Anterior cingulate cortex (tissue), 58 donors: Measurements from ENCODE around the gene HECW1.
"Not testable (repeated sequence)": the region's sequence is repeated elsewhere in the genome, so short reads cannot be mapped to it uniquely, and the experiment has no call there.

ENCODE experiments used
- DNase-seq, 58 donors: peaks; one replicate each; lab custom pipeline; 2025; lab: John Stamatoyannopoulos, UW

The HECW1 gene

DNA sequence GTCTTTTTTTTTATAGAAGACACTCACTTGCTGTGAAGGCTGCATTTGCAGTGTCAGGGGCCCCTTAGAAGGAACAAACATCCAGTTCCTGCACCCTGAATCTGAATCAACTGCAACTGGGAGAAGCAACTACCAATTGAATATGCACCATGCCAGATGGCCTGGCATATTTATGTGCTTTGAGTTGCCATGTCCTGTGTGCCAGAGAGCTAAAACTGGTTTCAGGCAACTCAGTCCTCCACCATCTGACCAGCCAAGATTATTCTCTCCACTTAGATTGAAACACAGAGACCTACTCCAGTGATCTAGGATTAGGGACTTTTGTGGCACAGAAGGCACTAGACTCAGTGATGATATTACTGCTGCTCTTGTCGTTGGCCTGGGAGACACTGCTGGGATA is 225.4 kb downstream of the HECW1 start:
- peak in 2 of 58 donors; percentile 19 to 35 for DNase-seq

DNA sequence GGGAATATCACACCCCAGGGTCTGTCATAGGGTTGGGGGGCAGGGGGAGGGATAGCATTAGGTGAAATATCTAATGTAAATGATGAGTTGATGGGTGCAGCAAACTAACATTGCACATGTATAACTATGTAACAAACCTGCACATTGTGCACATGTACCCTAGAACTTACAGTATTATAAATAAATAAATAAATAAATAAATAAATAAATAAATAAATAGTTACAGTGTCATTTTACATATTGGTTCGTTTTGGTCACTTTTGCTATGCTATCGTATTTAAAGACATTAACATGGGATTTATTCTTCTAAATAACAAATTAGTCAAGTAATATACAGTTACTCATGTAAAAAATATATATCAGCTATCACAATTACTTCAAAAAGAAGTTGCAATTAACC is 228.7 kb downstream of the HECW1 start:
- DNase-seq, result no peak

- not testable (repeated sequence) for DNase-seq
These were observed 231.0 kb downstream of the HECW1 start for GRCh38 chr7:43343417-43343816.

DNA sequence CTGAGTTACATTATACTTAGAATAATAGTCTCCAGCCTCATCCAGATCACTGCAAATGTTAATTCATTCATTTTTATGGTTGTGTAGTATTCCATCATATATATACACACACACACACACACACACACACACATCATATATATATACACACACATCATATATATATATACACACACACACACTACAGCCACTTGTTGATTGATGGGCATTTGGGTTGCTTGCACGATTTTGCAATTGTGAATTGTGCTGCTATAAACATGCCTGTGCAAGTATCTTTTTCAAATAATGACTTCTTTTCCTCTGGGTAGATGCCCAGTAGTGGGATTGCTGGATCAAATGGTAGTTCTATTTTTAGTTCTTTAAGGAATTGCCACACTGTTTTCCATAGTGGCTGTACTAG is 233.2 kb downstream of the HECW1 start:
- DNase-seq, result not testable (repeated sequence)

DNA sequence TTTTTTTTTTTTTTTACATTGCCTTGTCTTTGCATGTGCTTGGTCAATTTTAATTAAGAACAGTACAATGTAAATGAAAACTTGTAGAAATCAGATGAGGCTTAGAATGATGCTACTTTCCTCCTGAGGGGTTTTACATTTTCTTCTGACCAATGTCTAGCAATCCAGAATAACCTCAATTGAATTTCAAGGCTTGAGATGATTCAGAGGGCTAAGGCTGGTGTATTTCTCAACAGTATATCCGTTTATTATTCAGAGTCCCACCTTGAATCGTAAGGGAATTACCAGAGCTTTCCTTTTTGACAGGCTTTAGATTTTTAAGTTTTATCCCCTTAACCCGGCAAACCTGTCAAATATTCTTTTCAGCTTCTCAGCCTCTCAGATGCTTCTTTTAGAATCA is 239.2 kb downstream of the HECW1 start:
- no peak for DNase-seq

- DNase-seq, result no peak
These were observed 241.5 kb downstream of the HECW1 start for GRCh38 chr7:43353902-43354301.

DNA sequence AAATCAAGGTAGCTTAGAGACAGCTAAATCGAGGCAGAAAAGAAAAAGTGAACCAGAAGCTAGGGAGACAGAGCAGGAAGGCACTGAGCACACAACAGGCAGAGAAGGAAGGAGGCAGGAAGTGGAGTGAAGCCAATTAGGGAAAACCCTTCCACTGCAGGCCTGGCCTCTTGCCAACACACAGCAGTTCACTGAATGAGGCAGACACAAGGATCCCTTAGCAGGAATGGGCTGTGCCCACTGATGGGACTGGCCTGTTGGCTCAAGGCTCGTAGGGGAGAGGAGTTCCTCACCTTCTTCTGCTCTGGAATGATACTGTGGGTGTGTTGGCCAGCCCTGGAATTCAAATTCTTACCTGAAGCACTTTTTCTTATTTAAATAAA is 250.2 kb downstream of the HECW1 start:
- peak in 4 of 58 donors; percentile 3 to 16 (median 6) for DNase-seq

DNA sequence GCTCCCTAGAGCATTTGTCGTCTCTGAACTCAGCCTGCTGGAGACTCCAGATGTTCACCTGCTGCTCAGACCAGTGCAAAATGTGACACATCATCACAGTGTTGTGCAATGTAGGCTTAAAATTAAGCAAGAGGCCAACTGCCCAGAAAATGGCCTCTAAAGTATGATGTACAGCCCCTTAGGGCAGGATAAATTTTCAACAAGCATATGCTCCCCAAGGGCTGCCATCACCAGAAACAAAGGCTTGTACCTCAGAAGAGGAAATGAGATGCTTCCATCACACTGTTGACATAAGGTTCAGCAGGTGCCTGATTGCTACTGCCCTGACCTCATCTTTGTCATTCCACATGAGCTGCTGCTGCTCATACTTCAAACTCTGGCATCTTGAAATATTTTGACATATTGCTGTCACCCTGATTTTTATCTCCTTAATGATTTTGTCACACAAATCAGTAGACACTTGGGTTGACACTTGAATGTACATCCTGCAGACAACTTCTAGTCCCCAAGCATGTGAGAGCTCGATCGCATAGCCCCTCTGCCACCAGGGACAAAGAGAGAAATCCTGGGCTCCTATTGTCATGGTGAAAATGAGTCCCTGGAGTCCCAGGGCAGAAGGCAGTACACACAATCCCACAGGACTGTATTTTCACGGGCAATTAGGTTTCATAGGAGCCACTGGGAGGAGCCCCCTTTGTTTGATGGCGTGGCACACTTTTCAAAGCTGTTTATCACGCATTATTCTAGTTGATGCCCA is 250.8 kb downstream of the HECW1 start:
- DNase-seq, result no peak

DNA sequence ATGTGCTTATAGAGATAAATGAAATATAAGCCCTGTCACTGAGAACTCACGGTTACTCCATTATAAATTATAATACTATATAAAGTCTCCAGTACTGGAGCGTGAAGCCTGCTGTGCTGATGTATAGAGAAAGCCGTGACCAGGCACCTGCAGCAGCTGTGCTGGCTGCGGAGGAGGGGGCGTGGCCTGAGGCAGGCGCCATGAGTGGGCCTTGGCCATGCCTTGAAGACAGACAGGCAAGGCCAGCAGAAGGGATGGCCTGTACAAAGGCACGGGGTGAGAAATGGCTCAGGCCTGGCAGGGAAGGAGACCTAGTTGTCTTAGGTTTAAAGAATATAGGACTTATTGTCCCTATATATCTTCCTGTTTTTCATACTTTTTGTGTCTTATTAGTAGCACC is 251.9 kb downstream of the HECW1 start:
- no peak for DNase-seq

DNA sequence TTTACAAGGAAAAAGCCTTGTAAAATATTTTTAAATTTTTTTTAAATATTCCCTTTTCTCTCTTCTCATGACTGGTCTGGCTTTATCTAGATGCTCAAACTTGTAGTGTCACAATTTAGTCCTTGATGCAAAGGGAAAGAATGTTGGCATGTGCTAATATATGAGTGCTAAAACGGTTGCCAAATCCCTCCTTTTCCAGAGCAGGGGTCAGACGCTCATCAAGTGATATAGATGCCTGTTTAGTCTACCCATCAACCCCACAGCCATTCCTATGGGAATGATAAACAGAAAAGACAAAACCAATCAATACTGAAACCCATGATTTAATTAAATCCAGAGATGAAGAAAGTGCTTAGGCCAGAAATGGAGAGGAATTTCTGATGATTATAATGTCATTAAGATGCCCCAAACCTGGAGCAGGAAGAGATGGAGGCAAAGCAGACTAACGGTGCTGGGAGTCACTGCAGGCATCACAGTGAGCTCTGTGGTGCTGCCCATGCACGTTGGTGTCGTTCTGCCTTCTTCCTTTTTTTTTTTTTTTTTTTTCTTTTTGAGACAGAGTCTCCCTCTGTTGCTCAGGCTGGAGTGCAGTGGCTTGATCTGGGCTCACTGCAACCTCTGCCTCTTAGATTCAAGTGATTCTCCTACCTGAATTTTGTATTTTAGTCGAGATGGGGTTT is 260.4 kb downstream of the HECW1 start:
- DNase-seq, result no peak

DNA sequence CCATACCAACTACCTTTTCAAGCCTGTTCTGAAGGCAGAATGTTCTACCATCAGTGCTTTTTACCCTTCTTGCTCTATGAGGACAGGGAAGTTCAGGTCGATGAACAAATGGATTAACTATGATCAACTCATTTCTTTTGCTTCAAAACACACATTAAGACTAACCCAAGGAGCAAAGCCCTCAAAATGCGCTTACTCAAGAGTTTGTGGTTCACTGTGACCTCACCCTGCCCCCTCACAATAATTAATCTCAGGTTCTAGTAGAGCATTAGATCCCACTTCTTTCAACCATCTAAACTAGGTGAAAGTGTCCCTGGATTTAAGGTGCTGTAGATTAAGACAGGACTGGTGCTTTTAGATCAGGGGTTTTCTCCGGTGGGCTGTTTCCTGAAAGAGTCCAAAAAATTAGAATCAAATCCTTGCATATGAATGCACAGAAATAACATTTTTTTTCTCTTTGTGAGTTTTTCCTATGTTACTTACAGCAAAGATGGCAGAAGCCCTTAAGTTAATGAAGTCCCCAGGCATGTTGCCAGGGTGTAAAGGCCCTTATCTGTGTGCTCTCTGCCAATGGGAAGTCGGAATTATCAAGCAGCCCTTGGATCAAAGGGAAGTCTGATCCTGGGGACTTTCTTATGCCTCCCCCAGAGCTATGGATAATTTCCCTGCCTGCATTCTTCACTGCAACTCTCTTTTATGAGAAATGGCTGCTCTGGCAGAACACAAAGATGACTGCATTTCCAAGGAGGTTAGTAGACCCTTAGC is 264.9 kb downstream of the HECW1 start:
- DNase-seq, result no peak

DNA sequence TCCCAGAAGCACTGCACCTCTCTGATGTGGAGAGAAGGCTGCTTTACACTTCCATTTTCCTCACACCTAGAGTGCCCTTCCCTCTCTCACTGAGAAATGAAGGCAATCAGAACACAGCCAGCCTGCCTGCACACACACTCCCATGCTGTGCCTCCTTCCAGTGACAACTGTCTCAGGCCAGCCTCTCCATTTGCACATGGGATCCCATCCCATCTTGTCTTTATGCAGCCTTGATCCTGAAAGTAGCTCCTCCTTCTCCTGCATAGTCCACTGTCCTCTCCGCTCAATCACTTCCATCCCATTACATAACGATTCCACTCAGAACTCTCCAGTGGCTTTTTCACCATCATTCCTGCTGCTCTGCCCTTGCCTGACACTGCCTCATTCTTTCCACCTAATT is 266.8 kb downstream of the HECW1 start:
- DNase-seq, result no peak

DNA sequence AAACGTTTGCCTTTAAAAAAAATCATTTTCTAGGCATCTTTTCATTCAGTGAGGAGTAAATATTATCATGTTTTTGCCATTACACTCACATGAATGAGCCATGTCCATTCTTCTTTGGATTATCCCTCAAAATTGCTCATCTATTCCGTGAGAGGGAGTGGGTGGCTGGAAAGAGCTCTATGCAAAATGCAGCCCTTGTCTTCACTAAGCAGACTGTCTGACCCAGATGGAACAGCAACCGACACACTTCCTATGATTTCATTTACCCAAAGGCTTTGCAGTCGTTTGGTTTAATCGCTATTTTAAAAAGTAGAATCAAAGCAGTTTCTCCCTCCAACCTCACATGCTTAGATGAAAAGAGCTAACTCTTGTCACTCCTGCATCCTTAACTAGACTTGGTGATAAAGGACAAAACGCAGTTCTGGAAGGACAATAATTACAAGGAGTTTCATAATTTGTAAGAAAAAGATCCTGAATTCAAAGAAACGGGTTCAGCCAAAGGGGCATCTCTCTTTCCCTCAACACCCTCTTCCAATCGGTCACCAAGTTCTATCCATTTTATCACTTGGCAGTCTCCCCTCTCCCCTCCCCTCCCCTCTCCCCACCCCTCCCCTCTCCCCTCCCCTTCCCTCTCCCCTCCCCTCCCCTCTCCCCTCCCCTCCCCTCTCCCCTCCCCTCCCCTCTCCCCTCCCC is 272.3 kb downstream of the HECW1 start:
- peak in 4 of 58 donors; percentile 5 to 46 (median 8) for DNase-seq

DNA sequence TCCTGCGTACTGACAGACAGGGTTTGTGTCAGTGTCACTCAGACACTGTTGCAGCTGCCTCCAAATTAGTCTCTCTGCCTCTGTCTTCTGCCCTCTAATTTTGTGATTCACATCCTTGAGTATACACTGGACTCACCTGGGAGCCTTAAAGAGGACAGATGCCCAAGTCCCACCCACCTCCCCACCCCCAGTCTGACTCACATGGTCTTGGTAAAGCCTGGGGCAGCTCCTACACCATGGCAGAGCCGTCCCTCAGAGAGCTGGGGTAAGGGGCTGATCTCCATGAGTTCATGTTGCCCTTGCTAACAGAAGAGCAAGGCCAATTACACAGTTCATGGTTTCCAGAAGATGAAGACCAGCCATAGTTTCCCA is 272.8 kb downstream of the HECW1 start:
- DNase-seq, result no peak

DNA sequence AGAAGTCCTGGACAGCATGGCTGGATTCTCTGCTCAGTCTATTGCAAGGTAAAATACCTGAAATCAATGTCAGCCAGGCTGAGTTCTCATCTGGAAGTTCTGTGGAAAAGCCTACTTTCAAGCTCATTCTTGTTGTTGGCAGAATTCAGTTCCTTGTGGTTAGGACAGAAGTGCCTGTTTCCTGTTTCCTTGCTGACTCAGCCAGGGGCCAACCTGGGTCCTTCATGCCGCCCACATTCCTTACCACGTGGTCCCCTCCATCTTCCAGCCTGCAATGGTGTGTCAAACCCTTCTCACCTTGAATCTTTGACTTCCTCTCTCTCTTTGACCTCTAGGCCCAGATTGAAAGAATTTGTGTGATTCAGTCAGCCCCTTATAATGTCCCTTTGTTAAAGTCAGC is 273.4 kb downstream of the HECW1 start:
- DNase-seq, result no peak

DNA sequence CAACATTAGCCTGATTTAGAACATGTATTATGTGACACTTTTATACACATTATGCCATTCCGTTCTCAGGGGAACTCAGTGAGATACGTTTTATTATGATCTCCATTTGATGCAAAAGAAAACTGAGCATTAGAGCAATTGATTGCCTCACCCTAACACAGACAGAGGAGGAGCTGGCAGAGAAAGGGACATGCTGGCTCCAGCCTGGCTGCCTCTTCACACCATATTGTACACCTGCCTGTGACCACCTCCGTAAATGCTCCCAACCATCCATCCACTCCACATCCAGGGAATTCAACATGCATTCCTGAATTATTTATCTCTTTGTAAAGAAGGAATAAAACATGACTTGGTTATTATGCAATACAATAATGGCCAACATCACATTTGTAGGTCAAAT is 275.5 kb downstream of the HECW1 start:
- DNase-seq, result no peak

GRCh38 chr7:43390576-43390975 is 278.1 kb downstream of the HECW1 start:
- no peak for DNase-seq

GRCh38 chr7:43391518-43391917 is 279.1 kb downstream of the HECW1 start:
- DNase-seq, result no peak

- DNase-seq, result no peak
These were observed 280.3 kb downstream of the HECW1 start for GRCh38 chr7:43392638-43393330.

GRCh38 chr7:43394441-43395130 is 282.1 kb downstream of the HECW1 start:
- no peak for DNase-seq
